GM10248 (cell line): ENCODE data around the gene BTBD1.

Experiments
- CTCF ChIA-PET: fragments of 300-600 bp; sonication (Branson Sonifier 250); formaldehyde crosslinking; extraction: SDS; loops from one replicate; lab custom pipeline; 2021; ENCODE audit warnings: antibody characterized with exemption; lab: Yijun Ruan, JAX
- POLR2A ChIA-PET: fragments of 350-650 bp; sonication (Branson Sonifier 250); formaldehyde crosslinking; extraction: SDS; loops from one replicate; lab custom pipeline; 2020; ENCODE audit warnings: antibody characterized with exemption; lab: Yijun Ruan, JAX
- DNase-seq: peaks from one replicate; pipeline ENCODE4 v3.0.0; 2012; ENCODE audit errors: extremely low spot score
- TF ChIP-seq, protein P1 (sequence below): IDR thresholded peaks from 2 replicates; pipeline ENCODE4 v1.5.1; 2012; ENCODE audit warnings: mild to moderate bottlenecking, low read depth; ENCODE audit errors: extremely low read depth, missing control alignments, control extremely low read depth

Gene BTBD1

DNA sequence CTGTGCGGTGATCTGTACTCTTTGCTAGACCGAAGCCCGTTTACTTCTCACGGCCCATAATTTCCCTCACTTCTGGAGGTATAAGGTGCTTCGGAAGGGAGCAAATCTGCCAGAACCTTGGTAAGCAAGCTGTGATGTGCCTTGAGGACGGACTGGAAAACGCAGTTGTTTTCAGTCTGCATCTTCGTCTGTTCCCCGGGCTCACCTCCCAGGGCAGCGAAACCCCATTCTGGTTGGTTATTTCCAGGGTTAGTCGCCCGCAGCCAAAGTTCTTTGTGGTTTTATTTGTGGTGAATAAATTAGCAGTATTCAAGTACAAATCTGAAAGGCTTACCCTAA lies 80.6 kb downstream of the BTBD1 start:
- CTCF ChIA-PET, result interaction anchor here (0.8 to 5.1 kb wide), 5 partner anchors 14 to 455 kb away, joined by 3 to 30 read pairs (median 11); partner anchors contain the start of genes C15orf40 and RPS17
- TF ChIP-seq, protein P1, sequence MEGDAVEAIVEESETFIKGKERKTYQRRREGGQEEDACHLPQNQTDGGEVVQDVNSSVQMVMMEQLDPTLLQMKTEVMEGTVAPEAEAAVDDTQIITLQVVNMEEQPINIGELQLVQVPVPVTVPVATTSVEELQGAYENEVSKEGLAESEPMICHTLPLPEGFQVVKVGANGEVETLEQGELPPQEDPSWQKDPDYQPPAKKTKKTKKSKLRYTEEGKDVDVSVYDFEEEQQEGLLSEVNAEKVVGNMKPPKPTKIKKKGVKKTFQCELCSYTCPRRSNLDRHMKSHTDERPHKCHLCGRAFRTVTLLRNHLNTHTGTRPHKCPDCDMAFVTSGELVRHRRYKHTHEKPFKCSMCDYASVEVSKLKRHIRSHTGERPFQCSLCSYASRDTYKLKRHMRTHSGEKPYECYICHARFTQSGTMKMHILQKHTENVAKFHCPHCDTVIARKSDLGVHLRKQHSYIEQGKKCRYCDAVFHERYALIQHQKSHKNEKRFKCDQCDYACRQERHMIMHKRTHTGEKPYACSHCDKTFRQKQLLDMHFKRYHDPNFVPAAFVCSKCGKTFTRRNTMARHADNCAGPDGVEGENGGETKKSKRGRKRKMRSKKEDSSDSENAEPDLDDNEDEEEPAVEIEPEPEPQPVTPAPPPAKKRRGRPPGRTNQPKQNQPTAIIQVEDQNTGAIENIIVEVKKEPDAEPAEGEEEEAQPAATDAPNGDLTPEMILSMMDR, result no peak
- POLR2A ChIA-PET, result interaction anchor here (0.6 to 1.0 kb wide), 2 partner anchors 446 to 1938 kb away, joined by 3 read pairs; partner anchors contain the start of gene RPS17
- DNase-seq, result no peak

GRCh38 chr15:82985688-82986441 lies 81.2 kb downstream of the BTBD1 start, which contains the start of gene RAMAC:
Gene RAMAC (plus strand): TSS chr15:82986210. CDS start chr15:82989019, 2,809 bp downstream.
- TF ChIP-seq, protein P1, result no peak
- POLR2A ChIA-PET, result interaction anchor here (0.6 to 1.0 kb wide), 2 partner anchors 34 to 445 kb away, joined by 3 to 6 read pairs; partner anchors contain the start of gene RPS17
- peak; percentile 91 for DNase-seq
- CTCF ChIA-PET, result interaction anchor here (0.8 to 5.1 kb wide), 5 partner anchors 15 to 455 kb away, joined by 3 to 30 read pairs (median 11); partner anchors contain the start of genes C15orf40 and RPS17

GRCh38 chr15:82980981-82981380 lies 86.1 kb downstream of the BTBD1 start:
- no peak for DNase-seq
- ChIA-PET CTCF (no interaction called here), POLR2A (no interaction called here)
- TF ChIP-seq, protein P1, result no peak

DNA sequence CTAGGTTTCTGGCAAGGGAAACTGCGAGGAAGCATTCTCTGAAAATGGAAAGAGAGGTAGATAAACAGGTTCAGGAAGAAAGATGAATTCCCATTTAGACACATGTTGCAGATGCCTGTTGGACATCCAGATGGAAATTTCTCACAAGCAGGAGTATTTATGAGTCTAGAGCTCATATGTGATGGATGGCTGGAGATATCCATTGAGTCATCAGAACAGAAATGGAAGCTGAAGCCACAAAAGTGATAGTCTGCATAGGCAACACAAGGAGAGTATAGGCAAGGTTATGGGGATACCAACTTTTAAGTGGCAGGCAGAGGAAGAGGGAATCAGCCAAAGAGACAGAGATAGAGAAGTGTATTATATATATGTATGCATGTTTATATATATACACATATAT lies 87.3 kb downstream of the BTBD1 start:
- POLR2A ChIA-PET, result no interaction called here

GRCh38 chr15:82978438-82978837 lies 88.6 kb downstream of the BTBD1 start:
- DNase-seq, result no peak
- TF ChIP-seq, protein P1, result no peak
- ChIA-PET CTCF (no interaction called here), POLR2A (no interaction called here)

More for the DNA sequence above, 87.3 kb downstream of the BTBD1 start:
- TF ChIP-seq, protein P1, result no peak
- CTCF ChIA-PET, result interaction anchor here (1.5 kb wide), 1 partner anchor 20 kb away, joined by 3 read pairs; no protein-coding TSS in a partner anchor
- DNase-seq, result no peak

DNA sequence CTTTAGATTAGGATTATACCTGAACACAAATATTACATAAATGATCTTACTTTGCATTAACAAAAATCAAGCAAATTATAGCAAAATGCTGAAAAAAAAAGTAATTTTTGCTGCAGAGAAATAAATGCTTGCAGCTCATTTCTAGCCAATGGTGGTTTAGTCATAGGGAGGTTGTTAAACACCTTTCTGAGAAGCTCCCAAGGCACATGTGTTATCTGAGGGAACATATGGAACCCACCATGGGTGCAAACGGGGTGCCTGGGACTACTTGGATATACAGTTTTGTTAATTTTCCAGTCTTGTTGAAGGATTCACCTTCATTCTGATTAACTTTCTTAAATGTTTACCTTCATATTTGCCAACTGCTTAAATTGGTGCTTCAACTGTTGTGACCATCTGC lies 90.0 kb downstream of the BTBD1 start:
- no peak for DNase-seq
- ChIA-PET CTCF (interaction anchor here (1.0 kb wide), 1 partner anchor 34 kb away, joined by 3 read pairs; no protein-coding TSS in a partner anchor), POLR2A (no interaction called here)
- TF ChIP-seq, protein P1, result no peak
